ENCODE measurements around the gene SMNDC1. TPM values are rescaled to one million over a fixed set of nuclear protein-coding genes. Genes with fewer than 3 reads are reported as not detected.
A peak's percentile ranks its signal among the peaks of the same experiment; 100 is the strongest.

The SMNDC1 gene
- total and polyA plus RNA-seq, 3 donors from 2014 or later: 16.4 to 33.2 (median 20.9) TPM

DNA sequence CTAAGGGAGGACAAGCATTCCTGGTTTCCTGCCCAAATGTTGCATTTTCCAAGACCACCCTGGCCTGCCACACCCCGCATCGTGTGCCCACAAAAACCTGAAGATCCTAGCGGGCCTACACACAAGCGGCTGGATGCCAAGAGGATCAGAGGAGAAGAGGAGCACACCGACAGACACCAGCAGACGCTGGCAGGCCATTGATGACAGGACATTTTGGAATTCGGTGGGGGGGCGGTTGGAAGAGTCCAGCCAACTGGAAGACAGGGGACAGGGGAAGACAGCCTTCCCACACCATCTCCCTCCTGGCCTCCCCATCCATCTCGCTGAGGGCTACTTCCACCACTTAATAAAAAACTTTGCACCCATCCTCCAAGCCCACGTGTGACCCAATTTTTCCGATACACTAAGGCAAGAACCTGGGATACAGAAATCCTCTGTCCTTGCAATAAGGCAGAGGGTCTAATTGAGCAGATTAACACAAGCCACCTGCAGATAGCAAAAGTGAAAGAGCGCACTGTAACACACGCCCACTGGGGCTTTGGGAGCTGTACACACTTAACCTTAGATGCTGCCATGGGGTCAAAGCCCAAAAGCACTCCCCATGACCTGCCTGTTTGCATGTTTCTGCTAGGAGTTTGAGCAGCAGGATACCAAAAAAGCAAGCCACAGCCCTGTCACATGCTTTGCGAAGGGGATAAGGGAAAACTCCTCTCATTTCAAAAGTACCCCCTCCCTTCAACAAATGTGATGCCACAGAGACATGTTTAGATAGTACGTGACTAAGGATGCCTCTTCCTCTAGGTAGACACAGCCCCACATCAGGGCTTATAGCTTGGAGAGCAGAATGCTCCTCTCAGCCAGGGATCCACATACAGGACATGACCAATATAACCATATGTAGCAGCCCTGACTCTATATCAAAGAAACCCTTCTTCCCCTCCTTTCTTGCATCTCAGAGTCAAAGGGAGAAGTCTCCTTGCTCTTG is 13.4 kb upstream of the SMNDC1 start:
- Histone ChIP-seq H3K27me3 (no peaks in the 10 kb centered on the region), H3K36me3 (ENCODE audit: low read depth, missing control alignments) (no peaks in the 10 kb centered on the region), H3K27ac (no peak overlapping the region), H3K9me3 (no peaks in the 10 kb centered on the region), H3K4me1 (no peaks in the 10 kb centered on the region), H3K4me3 (no peak overlapping the region)
- intact Hi-C loops (cut with DNase I; ENCODE audit: low total_unique reads): loop anchor here (10.0 kb wide), 1 partner anchor 227 kb away; no protein-coding TSS in a partner anchor
- no peak for DNase-seq
- 86 to 88% methylated on average over 15 of the region's 15 CpGs for WGBS, 2 donors
- TF ChIP-seq, protein P1, sequence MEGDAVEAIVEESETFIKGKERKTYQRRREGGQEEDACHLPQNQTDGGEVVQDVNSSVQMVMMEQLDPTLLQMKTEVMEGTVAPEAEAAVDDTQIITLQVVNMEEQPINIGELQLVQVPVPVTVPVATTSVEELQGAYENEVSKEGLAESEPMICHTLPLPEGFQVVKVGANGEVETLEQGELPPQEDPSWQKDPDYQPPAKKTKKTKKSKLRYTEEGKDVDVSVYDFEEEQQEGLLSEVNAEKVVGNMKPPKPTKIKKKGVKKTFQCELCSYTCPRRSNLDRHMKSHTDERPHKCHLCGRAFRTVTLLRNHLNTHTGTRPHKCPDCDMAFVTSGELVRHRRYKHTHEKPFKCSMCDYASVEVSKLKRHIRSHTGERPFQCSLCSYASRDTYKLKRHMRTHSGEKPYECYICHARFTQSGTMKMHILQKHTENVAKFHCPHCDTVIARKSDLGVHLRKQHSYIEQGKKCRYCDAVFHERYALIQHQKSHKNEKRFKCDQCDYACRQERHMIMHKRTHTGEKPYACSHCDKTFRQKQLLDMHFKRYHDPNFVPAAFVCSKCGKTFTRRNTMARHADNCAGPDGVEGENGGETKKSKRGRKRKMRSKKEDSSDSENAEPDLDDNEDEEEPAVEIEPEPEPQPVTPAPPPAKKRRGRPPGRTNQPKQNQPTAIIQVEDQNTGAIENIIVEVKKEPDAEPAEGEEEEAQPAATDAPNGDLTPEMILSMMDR (IDR thresholded peaks at IDR 0.05): no peak
- no peak for TF ChIP-seq POLR2A (IDR thresholded peaks at IDR 0.05)

DNA sequence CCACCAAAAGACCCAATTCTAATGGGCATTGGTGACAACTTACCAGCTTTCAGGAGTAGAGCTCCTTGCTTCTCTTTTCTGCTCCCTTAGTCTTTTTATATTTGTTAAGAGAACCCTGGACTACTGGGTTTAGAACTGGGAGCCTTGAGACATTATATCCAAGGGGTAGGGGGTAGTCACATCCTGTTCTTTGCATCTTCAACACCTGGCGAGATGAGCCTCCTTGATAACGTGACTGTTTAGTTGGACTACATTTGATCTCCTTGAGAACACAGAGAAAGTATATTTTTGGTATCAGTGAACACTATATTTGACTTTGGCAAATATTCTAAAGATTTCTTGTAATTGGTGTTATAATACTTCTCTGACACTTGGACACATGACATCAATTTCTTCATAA is 9.0 kb upstream of the SMNDC1 start:
- Histone ChIP-seq H3K4me1 (no peaks in the 10 kb centered on the region), H3K4me3 (no peak overlapping the region), H3K27me3 (no peaks in the 10 kb centered on the region), H3K9me3 (no peaks in the 10 kb centered on the region), H3K27ac (no peak overlapping the region), H3K36me3 (ENCODE audit: low read depth, missing control alignments) (no peaks in the 10 kb centered on the region)
- intact Hi-C loops (cut with DNase I; ENCODE audit: low total_unique reads): loop anchor here (10.0 kb wide), 1 partner anchor 231 kb away; no protein-coding TSS in a partner anchor
- DNase-seq: no peak
- TF ChIP-seq, protein P1 (IDR thresholded peaks at IDR 0.05): no peak
- TF ChIP-seq POLR2A (IDR thresholded peaks at IDR 0.05): no peak
- WGBS, 2 donors: 72 to 86% methylated on average over 2 of the region's 2 CpGs

DNA sequence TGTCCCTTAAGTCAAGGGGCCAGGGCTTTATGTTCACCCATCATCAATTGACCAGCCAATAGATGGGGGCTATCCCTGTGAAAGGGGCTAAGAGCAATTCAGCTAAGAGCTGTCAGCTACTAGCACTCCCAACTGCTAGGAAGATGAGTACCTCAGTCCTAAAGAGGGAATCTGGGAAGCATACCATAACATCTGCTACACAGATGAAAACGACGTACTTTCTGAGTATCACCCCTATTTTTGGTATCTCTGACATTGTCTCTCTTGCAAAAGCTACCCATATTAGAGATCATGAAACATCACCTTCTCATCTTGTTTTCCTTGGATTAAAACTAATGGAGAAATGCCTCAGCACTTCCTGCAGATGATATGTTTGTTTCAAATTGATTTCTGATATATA is 7.5 kb upstream of the SMNDC1 start:
- Histone ChIP-seq H3K9me3 (no peaks in the 10 kb centered on the region), H3K4me1 (no peaks in the 10 kb centered on the region), H3K27me3 (no peaks in the 10 kb centered on the region), H3K36me3 (ENCODE audit: low read depth, missing control alignments) (no peaks in the 10 kb centered on the region), H3K27ac (no peak overlapping the region), H3K4me3 (no peak overlapping the region)
- WGBS, 2 donors: 82 to 84% methylated on average over 2 of the region's 2 CpGs
- intact Hi-C loops (cut with DNase I; ENCODE audit: low total_unique reads): loop anchor here (10.0 kb wide), 1 partner anchor 233 kb away; no protein-coding TSS in a partner anchor
- TF ChIP-seq POLR2A (IDR thresholded peaks at IDR 0.05): no peak
- TF ChIP-seq, protein P1 (IDR thresholded peaks at IDR 0.05): no peak
- DNase-seq: no peak

DNA sequence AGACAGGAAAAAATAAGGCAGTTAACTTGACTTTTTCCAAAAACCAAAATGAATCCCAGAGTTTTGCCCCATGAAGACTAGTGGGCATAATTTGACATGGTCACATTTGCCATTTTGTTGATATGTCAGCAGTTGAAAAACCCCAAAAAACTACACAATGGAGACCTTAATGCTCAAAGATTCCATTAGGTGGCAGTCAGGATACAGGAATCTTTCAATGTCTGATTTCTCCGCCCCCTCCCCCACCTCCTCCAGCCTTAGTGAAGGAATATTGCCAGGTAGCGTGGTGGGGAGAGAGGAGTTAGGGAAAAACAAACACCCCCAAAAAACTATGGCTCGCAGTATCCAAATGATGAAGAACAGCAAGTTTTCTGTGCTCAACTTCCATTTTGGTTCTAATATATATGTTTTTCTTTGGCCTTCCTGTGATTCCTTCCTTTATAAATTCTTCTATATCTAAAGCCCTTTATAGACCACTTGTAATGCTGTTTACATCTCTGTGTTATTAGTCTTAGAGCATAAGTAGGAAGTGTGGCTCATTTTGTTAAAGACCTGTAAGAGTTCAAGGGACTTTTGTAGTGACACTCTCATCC is 6.7 kb upstream of the SMNDC1 start:
- Histone ChIP-seq H3K36me3 (ENCODE audit: low read depth, missing control alignments) (no peaks in the 10 kb centered on the region), H3K9me3 (no peaks in the 10 kb centered on the region), H3K27ac (no peak overlapping the region), H3K4me3 (no peak overlapping the region), H3K4me1 (no peaks in the 10 kb centered on the region), H3K27me3 (no peaks in the 10 kb centered on the region)
- intact Hi-C loops (cut with DNase I; ENCODE audit: low total_unique reads): loop anchor here (10.0 kb wide), 1 partner anchor 233 kb away; no protein-coding TSS in a partner anchor
- DNase-seq: peak; percentile 50
- 9 to 22% methylated on average over 3 of the region's 3 CpGs for WGBS, 2 donors
- TF ChIP-seq POLR2A (IDR thresholded peaks at IDR 0.05): no peak
- TF ChIP-seq, protein P1 (IDR thresholded peaks at IDR 0.05): peak in 2 of 3 experiments; percentile 45 to 68

Measured in testis (tissue), 3 donors.